Esophagus squamous epithelium (tissue), 5 donors: ENCODE data around the gene RALGPS1. TPM values are rescaled to one million over a fixed set of nuclear protein-coding genes. Genes with fewer than 3 reads are reported as not detected.

ENCODE experiments used
- DNase-seq: peaks from one replicate; lab custom pipeline; 2025; lab: John Stamatoyannopoulos, UW
- H3K27ac ChIP-seq, 4 donors: fragments of 200-600 bp; sonication (generic); one replicate each; pipeline ENCODE4 v1.5.1; 2016 to 2019; ENCODE audit warnings: mild to moderate bottlenecking in 1 of 4
- H3K27me3 ChIP-seq, 4 donors: fragments of 200-600 bp; sonication (generic); 1 replicate in 3 of 4; 2 replicates in 1 of 4; pipeline versions ENCODE4 v1.5.1 to v1.6.0; 2017 to 2021; ENCODE audit warnings: antibody characterized with exemption in 1 of 4
- H3K36me3 ChIP-seq, 3 donors: fragments of 200-600 bp; sonication (generic); one replicate each; pipeline ENCODE4 v1.5.1; 2016 to 2019
- H3K4me1 ChIP-seq, 3 donors: fragments of 200-600 bp; sonication (generic); one replicate each; pipeline ENCODE4 v1.5.1; 2017 to 2019
- H3K4me3 ChIP-seq, 4 donors: fragments of 200-600 bp; sonication (generic); 1 replicate in 3 of 4; 2 replicates in 1 of 4; pipeline ENCODE4 v1.5.1; 2016 to 2019; ENCODE audit warnings: mild to moderate bottlenecking in 2 of 4, moderate library complexity in 1 of 4
- H3K9me3 ChIP-seq, 3 donors: fragments of 200-600 bp; sonication (generic); one replicate each; pipeline ENCODE4 v1.5.1; 2016 to 2019
- POLR2A ChIP-seq, 4 donors: fragments of 450-650 bp; IDR thresholded peaks; one replicate each; pipeline ENCODE4 v1.6.1; 2017; ENCODE audit warnings: antibody characterized with exemption in 4 of 4, mild to moderate bottlenecking in 4 of 4, moderate library complexity in 3 of 4
- WGBS, 2 donors: methylation state at CpG; one replicate each; pipeline ENCODE4 v1.1.5; 2018; 5-methylcytosine and 5-hydroxymethylcytosine counted together
- intact Hi-C: fragments of 100-400 bp; cut with DNase I; formaldehyde crosslinking; loops from one replicate; pipeline ENCODE4 v1.15.0; 2022
- total RNA-seq, 4 donors: library from RNA; depleted of rRNA; stranded (reverse); fragments of >200 nt; gene quantifications; one replicate each; pipeline ENCODE4 v1.1.0, GENCODE V29; 2016
- TF ChIP-seq, protein P1 (sequence below), 6 experiments: fragments of 450-650 bp in 4 of 6; fragments of 200-600 bp in 2 of 6; sonication (generic) in 2 of 6; IDR thresholded peaks; one replicate each; pipeline ENCODE4 v1.5.1; 2016 to 2019; ENCODE audit warnings: antibody characterized with exemption in 6 of 6, mild to moderate bottlenecking in 4 of 6, moderate library complexity in 4 of 6
- donor health status: DM: yes; HTN: yes; CAD: no.

RALGPS1 gene
- total RNA-seq, 4 donors from 2014 or later, result 3.0 to 16.4 (median 10.6) TPM

DNA sequence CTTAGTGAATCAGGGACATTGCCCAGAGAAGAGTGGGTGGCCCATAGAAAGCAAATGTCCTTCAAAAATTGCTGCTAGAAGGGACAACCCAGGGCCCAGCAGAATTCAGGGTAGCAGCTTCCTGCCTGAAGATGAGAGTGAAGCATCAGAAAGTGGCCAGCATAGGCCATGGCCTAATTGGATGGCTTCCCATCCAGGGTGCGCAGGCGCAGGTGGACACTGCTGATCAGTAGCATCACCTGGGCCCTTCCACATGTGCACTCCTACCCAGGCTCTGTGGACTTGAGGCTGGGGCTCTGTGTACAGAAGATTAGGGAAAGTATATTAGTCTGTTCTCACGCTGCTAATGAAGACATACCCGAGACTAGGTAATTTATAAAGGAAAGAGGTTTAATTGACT, 291.4 kb downstream of the RALGPS1 start:
- no peaks in the 10 kb centered on the region for H3K9me3 ChIP-seq
- H3K27ac ChIP-seq, result no peak overlapping the region
- H3K4me1 ChIP-seq, result peaks cover 0 to 9% (median 0%) of the 10 kb centered on the region in 3 donors
- no peak overlapping the region for H3K4me3 ChIP-seq
- no peaks in the 10 kb centered on the region for H3K27me3 ChIP-seq
- 84 to 100% methylated on average over 2 to 4 of the region's 4 CpGs for WGBS, 2 donors
- no peak for DNase-seq
- intact Hi-C loops, result no loop called here
- H3K36me3 ChIP-seq, result no peaks in the 10 kb centered on the region
- TF ChIP-seq, protein P1, sequence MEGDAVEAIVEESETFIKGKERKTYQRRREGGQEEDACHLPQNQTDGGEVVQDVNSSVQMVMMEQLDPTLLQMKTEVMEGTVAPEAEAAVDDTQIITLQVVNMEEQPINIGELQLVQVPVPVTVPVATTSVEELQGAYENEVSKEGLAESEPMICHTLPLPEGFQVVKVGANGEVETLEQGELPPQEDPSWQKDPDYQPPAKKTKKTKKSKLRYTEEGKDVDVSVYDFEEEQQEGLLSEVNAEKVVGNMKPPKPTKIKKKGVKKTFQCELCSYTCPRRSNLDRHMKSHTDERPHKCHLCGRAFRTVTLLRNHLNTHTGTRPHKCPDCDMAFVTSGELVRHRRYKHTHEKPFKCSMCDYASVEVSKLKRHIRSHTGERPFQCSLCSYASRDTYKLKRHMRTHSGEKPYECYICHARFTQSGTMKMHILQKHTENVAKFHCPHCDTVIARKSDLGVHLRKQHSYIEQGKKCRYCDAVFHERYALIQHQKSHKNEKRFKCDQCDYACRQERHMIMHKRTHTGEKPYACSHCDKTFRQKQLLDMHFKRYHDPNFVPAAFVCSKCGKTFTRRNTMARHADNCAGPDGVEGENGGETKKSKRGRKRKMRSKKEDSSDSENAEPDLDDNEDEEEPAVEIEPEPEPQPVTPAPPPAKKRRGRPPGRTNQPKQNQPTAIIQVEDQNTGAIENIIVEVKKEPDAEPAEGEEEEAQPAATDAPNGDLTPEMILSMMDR (IDR thresholded peaks at IDR 0.05), result no peak
- no peak for TF ChIP-seq POLR2A (IDR thresholded peaks at IDR 0.05)

DNA sequence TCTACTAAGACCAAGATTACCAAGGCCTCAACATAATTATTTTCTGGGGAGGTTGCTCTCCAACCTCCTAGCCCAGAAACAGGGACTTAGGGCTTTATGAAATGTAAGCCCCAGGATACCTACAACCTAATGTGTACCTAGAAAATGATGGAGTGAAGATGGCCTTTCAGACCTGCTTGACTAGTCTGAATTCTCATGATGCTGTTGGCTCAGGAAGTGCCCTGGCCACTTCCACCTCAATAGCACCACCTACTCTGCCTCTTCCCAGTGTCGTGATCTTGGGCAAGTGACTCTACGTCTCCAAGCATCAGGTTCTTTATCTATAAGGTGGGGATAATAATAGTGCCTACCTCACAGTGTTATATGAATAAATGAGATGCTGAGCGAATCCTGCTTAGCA, 292.1 kb downstream of the RALGPS1 start:
- TF ChIP-seq POLR2A (IDR thresholded peaks at IDR 0.05), result no peak
- TF ChIP-seq, protein P1 (IDR thresholded peaks at IDR 0.05), result no peak
- H3K36me3 ChIP-seq, result no peaks in the 10 kb centered on the region
- no peak overlapping the region for H3K4me3 ChIP-seq
- no peaks in the 10 kb centered on the region for H3K27me3 ChIP-seq
- intact Hi-C loops, result no loop called here
- no peaks in the 10 kb centered on the region for H3K9me3 ChIP-seq
- no peak for DNase-seq
- H3K4me1 ChIP-seq, result peaks cover 0 to 9% (median 0%) of the 10 kb centered on the region in 3 donors
- no peak overlapping the region for H3K27ac ChIP-seq
- 77 to 84% methylated on average over 3 of the region's 3 CpGs for WGBS, 2 donors

DNA sequence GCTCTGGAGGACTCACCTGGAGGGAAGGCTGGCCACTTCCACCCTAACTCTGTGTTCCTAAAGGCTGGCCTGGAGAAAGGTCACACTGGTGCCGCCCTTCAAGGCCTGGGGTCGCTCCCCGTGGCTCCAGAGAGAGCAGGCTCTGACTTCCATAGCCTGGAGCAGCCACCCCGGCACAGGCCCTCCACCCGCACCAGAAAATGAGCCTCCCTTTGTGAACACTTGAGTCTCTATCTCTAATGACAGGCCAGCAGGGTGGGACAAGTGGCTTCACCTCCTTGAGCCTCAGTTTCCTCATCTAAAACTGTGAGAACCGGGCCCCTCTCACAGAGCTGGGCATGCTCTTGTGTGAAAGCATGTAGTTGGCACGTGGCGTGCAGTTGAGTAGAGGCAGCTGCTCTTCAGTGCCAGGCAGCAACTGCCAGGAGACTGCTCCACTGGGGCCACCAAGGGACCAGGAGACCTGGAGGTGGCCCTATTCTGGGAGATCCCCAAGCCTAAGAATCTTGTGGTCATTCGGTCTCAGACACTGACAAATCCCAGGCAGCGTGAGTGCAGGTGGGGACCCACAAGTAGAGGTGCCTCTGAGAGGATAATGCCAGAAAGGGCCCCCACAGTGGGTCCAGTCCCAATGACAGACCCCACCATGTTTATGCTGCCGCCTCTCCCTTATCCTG, 293.3 kb downstream of the RALGPS1 start:
- no peak overlapping the region for H3K27ac ChIP-seq
- no peak for DNase-seq
- 100% methylated on average over 1 to 4 of the region's 11 CpGs for WGBS, 2 donors
- intact Hi-C loops, result no loop called here
- no peaks in the 10 kb centered on the region for H3K9me3 ChIP-seq
- no peak overlapping the region for H3K4me3 ChIP-seq
- peaks cover 0 to 4% (median 0%) of the 10 kb centered on the region in 3 donors for H3K4me1 ChIP-seq
- H3K36me3 ChIP-seq, result no peaks in the 10 kb centered on the region
- TF ChIP-seq, protein P1 (IDR thresholded peaks at IDR 0.05), result no peak
- no peak for TF ChIP-seq POLR2A (IDR thresholded peaks at IDR 0.05)
- H3K27me3 ChIP-seq, result no peaks in the 10 kb centered on the region

DNA sequence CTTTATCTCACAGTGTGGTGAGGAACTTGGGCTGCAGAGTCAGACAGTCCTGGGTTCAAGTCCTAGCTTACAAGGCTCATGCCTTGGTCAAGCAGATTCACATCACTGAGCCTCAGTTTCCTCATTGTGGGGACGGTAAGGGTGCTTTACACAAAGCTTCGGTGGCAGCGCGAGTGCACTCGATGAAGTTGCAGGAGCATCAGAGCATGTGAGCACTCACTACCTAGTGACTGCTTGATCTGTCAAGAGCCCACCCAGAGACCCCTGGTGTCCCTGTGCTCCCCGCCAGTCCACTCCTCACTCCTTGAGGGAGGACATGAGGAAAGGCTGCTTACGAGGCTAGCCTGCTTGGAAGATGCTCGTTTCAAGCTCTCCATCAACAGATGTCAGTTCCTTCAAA, 293.8 kb downstream of the RALGPS1 start:
- no peak for TF ChIP-seq POLR2A (IDR thresholded peaks at IDR 0.05)
- TF ChIP-seq, protein P1 (IDR thresholded peaks at IDR 0.05), result no peak
- intact Hi-C loops, result no loop called here
- no peak overlapping the region for H3K27ac ChIP-seq
- no peaks in the 10 kb centered on the region for H3K36me3 ChIP-seq
- peaks cover 0 to 3% (median 0%) of the 10 kb centered on the region in 3 donors for H3K4me1 ChIP-seq
- H3K27me3 ChIP-seq, result no peaks in the 10 kb centered on the region
- 60 to 96% methylated on average over 1 to 3 of the region's 8 CpGs for WGBS, 2 donors
- no peak overlapping the region for H3K4me3 ChIP-seq
- no peak for DNase-seq
- H3K9me3 ChIP-seq, result no peaks in the 10 kb centered on the region

DNA sequence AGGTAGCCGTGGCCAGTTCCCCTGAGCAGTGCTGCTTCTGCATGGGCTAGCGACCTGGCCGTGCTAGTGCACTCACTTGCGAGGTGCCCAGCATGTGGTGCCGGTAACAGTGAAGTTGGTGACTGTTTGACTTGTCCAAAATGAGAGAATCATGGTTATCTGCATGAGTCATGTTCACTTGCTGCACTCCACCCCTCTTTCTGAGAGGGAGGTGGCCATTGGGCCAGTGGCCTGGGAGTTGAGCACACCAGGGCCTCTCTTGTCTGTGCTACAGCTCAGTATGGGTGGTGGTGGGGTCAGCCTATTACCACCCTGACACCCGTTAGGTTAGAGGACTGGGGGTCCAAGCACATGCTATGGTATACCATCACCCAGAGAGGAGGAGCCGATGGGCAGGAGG, 294.6 kb downstream of the RALGPS1 start:
- no peaks in the 10 kb centered on the region for H3K36me3 ChIP-seq
- no peaks in the 10 kb centered on the region for H3K9me3 ChIP-seq
- H3K27me3 ChIP-seq, result no peaks in the 10 kb centered on the region
- H3K4me3 ChIP-seq, result no peak overlapping the region
- H3K4me1 ChIP-seq, result peaks cover 0 to 3% (median 0%) of the 10 kb centered on the region in 3 donors
- no peak for DNase-seq
- intact Hi-C loops, result no loop called here
- TF ChIP-seq, protein P1 (IDR thresholded peaks at IDR 0.05), result no peak
- no peak for TF ChIP-seq POLR2A (IDR thresholded peaks at IDR 0.05)
- WGBS, 2 donors, result 60% methylated on average over 2 of the region's 7 CpGs; no CpG with 5 or more reads in 1 of the 2 donors
- no peak overlapping the region for H3K27ac ChIP-seq
